ENCODE results near the gene KCNMB4.

KCNMB4 gene

DNA sequence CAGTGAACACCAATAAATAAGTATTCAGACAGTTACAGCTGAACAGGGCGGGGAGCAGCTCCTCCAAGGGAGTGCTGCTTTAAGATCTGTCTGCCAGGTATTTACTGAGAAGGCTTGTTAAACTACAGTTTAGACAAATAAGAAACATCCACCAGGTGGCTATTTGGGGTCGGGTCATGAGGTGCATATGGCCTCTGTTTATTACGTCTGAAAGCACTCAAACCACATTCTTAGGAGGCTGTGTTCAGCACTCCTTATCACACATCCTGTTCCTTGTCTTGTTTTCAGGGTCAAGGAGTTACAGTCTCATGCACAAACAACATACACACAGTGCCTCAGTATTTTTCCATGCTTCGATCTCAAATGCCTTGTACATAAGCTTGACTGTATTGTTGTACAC is 78.8 kb downstream of the KCNMB4 start:
- DNase-seq (ENCODE audit: low spot score): peak; percentile 22

DNA sequence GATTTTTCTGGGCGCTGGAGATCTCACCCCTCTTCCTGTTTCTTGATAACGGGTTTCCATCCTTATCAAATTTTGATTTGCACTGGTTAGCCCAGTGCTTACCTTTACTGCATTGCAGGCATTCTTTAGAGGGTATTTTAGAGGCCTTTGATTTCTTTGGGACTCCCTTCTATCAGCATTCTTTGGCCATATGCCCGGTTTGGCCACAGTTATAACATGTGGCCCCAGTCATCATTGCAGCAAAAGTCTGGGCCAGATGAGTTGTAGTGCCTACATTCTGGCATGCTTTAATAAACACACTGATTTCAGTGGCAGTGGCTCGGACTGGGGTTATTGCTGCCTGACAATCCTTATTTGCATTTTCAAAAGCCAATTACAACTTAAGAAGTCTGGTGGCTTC is 82.3 kb downstream of the KCNMB4 start:
- DNase-seq (ENCODE audit: low spot score): no peak

DNA sequence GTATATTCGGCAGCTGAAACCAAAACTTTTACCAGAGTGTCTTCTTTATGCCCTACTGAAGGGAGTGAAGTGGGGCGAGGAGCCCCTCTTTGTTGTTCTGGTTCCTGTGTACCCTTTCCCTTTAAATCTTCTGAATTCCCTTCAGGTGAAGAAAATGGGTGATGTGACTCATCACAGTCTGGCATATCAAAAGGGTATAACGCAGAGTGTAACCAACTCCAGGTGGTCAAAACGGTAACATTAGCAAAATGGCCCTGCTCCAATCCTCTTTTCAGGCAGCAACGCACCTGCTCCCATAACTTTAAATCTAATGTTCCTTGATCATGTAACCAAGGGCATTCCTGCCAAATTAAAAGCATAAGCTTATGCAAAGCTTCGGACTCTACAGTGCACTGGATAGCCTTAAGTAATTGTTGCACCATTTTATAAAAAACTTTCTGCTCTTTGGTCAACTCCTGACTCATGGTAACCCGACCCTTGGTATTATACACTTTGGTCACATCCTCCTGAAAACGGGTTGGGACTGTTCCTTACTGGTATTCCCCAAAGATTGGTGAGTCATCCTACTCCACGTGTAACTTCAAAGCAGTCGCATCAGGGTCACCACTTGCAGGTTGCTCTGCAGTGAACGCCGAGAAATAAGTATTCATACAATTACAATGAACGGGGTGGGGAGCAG is 83.1 kb downstream of the KCNMB4 start:
- DNase-seq (ENCODE audit: low spot score): no peak

DNA sequence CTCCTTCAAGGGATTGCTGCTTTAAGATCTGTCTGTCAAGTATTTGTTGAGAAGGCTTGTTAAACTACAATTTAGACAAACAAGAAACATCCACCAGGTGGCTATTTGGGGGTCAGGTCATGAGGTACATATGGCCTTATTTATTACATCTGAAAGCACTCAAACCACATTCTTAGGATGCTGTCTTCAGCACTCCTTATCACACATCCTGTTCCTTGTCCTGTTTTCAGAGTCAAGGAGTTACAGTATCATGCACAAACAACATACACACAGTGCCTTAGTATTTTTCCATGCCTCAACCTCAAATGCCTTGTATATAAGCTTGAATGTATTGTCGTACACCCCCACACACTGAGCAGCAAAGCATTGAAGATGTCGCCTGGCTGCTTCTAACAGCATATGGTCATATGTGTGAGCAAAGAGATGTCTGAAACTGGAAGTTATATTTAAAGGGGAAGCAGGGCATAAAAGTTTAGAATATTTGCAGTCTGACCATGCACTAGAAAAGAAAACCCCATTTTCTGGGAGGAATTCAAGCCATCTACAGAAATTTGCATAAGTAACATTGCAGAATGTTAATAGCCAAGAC is 83.8 kb downstream of the KCNMB4 start:
- DNase-seq (ENCODE audit: low spot score): no peak

DNA sequence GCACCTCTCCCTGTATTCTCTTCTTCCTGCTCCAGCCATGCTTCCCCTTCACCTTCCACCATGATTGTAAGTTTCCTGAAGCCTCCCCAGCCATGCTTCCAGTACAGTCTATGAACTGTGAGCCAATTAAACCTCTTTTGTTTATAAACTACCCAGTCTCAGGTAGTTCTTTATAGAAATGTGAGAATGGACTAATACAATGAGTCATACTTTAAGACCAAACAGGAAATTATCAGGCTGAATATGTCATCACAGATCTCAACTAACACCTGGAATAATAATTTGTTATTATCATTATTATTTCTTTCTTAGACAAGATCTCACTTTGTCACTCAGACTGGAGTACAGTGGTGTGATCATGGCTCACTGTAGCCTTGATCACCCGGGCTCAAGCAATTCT is 85.4 kb downstream of the KCNMB4 start:
- no peak for DNase-seq (ENCODE audit: low spot score)

DNA sequence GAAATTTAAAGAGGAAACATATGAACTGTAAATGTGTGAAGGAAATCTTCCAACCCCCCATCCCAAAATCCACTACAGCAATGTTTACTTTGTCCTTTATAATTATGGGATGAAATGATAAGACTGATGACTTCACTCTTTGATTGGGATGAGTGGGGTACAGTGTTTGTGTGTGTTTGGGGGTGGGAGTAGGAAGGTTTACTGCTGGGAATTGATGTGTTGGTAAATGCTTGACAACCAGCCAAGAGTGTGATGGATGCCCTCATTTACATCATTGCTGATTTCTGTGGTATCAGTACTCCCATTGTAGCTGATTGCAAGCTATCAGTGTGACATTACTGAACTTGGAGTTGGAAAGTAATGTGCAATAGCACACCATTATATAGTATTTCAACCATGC is 90.9 kb downstream of the KCNMB4 start:
- no peak for DNase-seq (ENCODE audit: low spot score)

DNA sequence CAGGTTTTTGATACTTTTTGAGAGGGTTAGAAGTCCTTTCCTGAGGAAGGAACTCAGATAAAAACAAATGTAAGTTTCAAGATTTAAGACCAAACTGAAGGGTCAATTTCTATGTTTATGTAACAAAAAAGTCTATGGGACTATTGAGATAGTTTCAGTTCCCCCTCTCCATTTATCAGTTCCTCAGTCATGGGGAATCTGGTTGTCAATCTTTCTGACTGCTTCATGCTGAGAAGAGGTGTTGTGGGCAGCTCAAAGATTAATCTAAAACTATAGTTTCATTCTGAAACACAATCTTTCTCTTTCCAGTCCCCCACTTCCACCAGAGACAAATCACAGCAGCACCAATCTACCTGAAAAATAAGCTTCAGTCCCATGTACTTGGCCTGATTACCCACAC is 93.7 kb downstream of the KCNMB4 start:
- no peak for DNase-seq (ENCODE audit: low spot score)

DNA sequence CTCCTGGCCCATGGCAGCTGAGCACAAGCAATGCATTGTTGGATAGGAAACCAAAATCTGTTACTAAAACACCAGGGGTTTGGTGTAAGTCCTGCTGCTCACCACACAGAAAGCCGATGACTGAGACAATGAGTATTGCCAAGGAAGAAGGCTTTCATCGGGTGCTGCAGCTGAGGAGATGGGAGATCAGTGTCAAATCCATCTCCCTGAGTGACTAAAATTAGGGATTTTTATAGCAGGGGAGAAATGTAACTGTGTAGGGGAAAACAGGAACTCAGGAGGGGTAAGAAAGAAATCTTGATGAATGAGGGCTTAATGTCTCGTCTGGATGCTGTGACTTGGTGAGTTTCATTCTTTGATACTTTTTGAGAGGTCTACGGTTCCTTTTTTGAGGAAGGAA is 97.9 kb downstream of the KCNMB4 start:
- no peak for DNase-seq (ENCODE audit: low spot score)

DNA sequence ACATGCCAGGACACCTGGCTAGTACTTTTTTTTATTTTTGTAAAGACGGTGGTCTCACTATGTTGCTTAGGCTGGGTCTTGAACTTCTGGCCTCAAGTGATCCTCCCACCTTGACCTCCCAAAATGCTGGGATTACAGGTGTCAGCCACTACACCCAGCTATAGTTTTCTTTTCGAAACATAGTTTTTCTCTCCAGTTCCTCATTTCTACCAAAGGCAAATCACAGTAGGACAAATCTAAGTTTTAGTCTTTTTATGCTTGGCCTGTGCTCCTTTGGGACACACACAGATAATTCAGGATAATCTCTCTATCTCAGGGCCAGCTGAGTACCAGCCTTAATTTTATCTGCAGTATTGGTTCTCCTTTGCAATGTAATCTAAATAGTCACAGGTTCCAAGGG is 100.7 kb downstream of the KCNMB4 start:
- no peak for DNase-seq (ENCODE audit: low spot score)

DNA sequence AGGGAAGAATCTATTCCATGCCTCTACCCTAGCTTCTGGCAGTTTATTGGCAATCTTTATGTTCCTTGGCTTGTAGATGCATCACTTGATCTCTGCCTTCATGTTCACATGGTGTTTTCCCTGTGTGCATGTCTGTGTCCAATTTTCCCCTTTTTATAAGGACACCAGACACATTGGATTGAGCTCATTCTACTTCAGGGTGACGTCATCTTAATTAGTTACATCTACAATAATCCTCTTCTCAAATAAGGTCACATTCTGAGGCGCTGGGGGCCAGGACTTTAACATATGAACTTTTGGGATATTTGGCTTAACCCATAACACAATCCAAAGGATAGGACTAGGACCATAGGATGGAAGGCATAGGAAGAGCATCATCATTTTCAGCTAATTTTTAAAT is 101.4 kb downstream of the KCNMB4 start:
- no peak for DNase-seq (ENCODE audit: low spot score)

DNA sequence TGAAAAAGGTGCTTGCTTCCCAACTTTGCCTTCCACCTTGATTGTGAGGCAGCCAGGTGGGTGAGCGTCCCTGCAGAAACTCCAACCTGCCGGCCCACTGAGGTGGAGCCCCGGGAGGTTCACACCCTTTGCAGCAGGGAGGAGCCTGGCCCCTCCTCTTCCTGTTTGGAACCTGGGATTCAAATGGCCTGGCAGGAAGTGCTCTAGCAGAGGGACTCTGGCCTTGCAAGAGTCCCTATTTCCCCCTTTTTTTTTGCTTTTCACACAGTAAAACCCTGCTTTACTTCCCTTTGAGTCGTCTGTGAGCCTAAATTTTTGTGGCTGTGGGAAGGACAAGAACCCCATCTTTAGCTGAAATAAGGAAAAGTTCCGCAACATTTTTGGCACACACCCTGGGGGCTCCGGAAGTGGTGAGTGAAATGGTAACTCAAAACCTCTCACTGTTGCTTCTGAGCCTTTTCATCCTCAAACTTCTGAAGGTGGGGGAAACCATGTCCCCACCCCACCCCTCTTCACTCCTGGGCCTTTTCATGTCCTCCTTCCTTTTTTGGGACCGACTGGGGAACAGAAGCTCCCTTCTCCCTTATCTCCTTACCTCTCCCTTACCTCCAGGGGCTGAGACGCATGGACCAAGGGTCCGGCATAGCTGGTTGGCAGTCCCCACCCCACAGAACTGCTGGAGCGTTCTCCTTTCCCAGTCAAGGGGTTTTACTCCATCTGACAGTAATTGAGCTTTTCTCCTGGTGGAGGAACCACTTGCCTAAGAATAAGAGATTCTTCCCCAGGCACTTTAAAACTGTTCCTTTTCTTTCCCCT is 102.0 kb downstream of the KCNMB4 start:
- peak; percentile 38 for DNase-seq (ENCODE audit: low spot score)

DNA sequence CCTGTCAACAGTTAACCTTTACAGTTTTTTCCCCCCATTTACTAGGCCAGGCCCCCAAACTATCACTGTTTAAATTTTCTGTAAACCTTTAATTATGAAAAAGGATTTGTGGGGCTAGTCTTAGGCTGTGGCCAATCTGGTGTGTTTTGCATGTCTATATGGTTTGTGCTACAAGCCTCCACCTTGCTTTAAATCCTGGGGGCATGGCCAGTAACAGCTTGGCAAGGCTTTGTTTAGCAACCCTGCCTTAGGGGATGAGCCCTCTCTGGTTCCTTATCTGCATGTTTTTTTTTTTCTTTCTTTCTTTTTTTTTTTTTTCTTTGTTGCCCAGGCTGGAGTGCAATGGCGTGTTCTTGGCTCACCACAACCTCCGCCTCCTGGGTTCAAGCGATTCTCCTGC is 102.7 kb downstream of the KCNMB4 start:
- no peak for DNase-seq (ENCODE audit: low spot score)

DNA sequence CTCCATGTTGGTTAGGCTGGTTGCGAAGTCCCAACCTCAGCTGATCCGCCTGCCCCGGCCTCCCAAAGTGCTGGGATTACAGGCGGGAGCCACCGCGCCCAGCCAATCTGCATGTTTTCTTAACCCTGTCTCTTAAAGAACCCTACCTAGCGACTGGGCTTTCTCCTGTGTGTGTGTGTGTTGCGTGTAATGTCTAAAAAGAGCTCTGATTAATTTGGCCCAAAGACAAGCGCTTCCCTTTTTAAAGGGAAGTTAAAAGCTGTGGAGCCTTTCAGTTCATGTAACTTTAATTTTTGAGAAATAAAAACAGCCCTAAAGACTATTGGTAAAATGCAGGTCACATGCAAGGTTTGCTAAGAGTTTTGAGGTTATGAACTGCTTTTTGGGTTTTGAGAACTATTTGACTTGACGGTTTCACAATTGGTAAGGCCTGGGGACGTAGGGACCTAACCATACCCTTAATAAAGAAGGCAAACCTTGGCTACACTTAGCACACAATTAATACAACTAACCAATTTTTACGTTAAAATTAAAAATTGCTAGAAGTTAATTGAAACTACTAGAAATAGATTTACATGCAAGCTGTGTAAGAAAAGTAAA is 103.2 kb downstream of the KCNMB4 start:
- no peak for DNase-seq (ENCODE audit: low spot score)

DNA sequence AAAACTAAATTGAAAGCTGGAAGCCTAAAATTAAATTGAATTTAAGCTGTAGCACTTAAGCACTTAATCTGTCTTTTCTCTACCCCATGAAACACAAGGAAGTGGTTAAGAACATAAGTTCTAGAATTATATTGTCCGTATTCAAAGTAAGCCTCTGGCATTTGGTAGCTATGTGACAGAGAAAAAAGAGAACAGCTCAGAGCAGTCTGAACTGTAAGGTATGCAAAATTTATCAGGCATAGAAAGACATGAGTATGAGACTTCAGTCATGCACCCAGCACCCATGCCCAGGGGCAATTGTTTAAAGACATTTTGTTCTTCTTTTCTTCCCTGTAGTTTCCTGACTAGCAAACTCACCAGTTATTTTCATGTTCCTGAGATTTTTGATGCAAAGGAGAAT is 116.7 kb downstream of the KCNMB4 start:
- no peak for DNase-seq (ENCODE audit: low spot score)
